ENCODE results near the gene FGFRL1. TPM values are rescaled to one million over a fixed set of nuclear protein-coding genes. Genes with fewer than 3 reads are reported as not detected.

Gene FGFRL1
- total and polyA plus RNA-seq, 2 of the 13 experiments (the other 11 are each of a cell fraction or from before 2014, with no cell fraction given): 19.1 to 30.6 TPM

GRCh38 chr4:992297-993110, 18.9 kb upstream of the FGFRL1 start (continued):
- TF ChIP-seq RERE (CRISPR knock-in tag; IDR thresholded peaks at IDR 0.05; ENCODE audit: low read depth) (peak; percentile 86), ZNF282 (IDR thresholded peaks at IDR 0.05; ENCODE audit: partially characterized antibody) (no peak), ZIK1 (CRISPR knock-in tag; IDR thresholded peaks at IDR 0.05; ENCODE audit: borderline replicate concordance, low read depth) (no peak; the same call in none of the 2 replicates), ZBTB25 (CRISPR knock-in tag; IDR thresholded peaks at IDR 0.05) (peak; percentile 84), HDAC2 (CRISPR knock-in tag; IDR thresholded peaks at IDR 0.05) (peak; percentile 95), NFIC (IDR thresholded peaks at IDR 0.05; ENCODE audit: low read length) (no peak), YY1 (IDR thresholded peaks at IDR 0.05; ENCODE audit: insufficient read depth, insufficient replicate concordance, low read depth, low read length) (peak; percentile 82), ISL2 (CRISPR knock-in tag; IDR thresholded peaks at IDR 0.05) (0 out of 2 replicates have a peak, but pooled peaks have one; percentile 48), ZNF777 (CRISPR knock-in tag; IDR thresholded peaks at IDR 0.05) (no peak), ZNF781 (CRISPR knock-in tag; IDR thresholded peaks at IDR 0.05; ENCODE audit: borderline replicate concordance, not compliant biosample characterization) (peak; percentile 73), ZNF230 (CRISPR knock-in tag; IDR thresholded peaks at IDR 0.05) (peak; percentile 43; the same call in 1 of the 2 replicates), ZNF260 (CRISPR knock-in tag; IDR thresholded peaks at IDR 0.05; ENCODE audit: borderline replicate concordance, low read depth) (no peak), ATM (IDR thresholded peaks at IDR 0.05; ENCODE audit: borderline replicate concordance) (no peak), ATF2 (CRISPR knock-in tag; IDR thresholded peaks at IDR 0.05) (peak; percentile 83), ZNF335 (CRISPR knock-in tag; IDR thresholded peaks at IDR 0.05) (peak; percentile 76), CHD4 (IDR thresholded peaks at IDR 0.05; ENCODE audit: borderline replicate concordance, low read length) (no peak), SMARCE1 (IDR thresholded peaks at IDR 0.05; ENCODE audit: borderline replicate concordance) (no peak), ZNF616 (CRISPR knock-in tag; IDR thresholded peaks at IDR 0.05; ENCODE audit: low read depth) (0 out of 2 replicates have a peak, but pooled peaks have one; percentile 2), SMAD9 (CRISPR knock-in tag; IDR thresholded peaks at IDR 0.05) (peak; percentile 61; the same call in 1 of the 2 replicates), PREB (CRISPR knock-in tag; IDR thresholded peaks at IDR 0.05) (no peak), ZMYM4 (CRISPR knock-in tag; IDR thresholded peaks at IDR 0.05) (0 out of 2 replicates have a peak, but pooled peaks have one; percentile 21)

Data from HepG2 (cell line).